SK-N-MC (cell line): ENCODE measurements around the gene CDC42EP5.

Experiments
- EZH2 ChIP-seq: fragments of 200-600 bp; sonication (generic); IDR thresholded peaks from one replicate; pipeline ENCODE4 v1.6.1; 2017; ENCODE audit warnings: antibody characterized with exemption
- FOXP2 ChIP-seq: optimal IDR thresholded peaks from 2 replicates; pipeline ENCODE3; 2011; ENCODE audit warnings: mild to moderate bottlenecking, moderate library complexity; ENCODE audit not compliant: insufficient read depth; ENCODE audit errors: extremely low read length, control extremely low read depth
- POLR2AphosphoS5 ChIP-seq: IDR thresholded peaks from 2 replicates; pipeline ENCODE4 v1.6.1; 2012; ENCODE audit warnings: mild to moderate bottlenecking, low read depth, low read length, borderline replicate concordance

- TF ChIP-seq POLR2AphosphoS5 (no peak), EZH2 (no peak), FOXP2 (no peak)
Measured at GRCh38 chr19:54416695-54417491, 56.2 kb downstream of the CDC42EP5 start.
